GM12865 (cell line): ENCODE results near the gene CBFA2T3.

Experiments
- DNase-seq: peaks from one replicate; pipeline ENCODE4 v3.0.0; 2010; ENCODE audit warnings: low read depth
- H3K4me3 ChIP-seq: 2 replicates; pipeline ENCODE4 v1.5.1; 2011; ENCODE audit warnings: mild to moderate bottlenecking, low read depth, low read length, control low read depth
- TF ChIP-seq, protein P1 (sequence below): IDR thresholded peaks from 2 replicates; pipeline ENCODE4 v1.5.1; 2011; ENCODE audit warnings: low read length, control low read depth, low read depth, inconsistent platforms; ENCODE audit not compliant: insufficient read depth; ENCODE audit errors: missing control alignments

CBFA2T3 gene

DNA sequence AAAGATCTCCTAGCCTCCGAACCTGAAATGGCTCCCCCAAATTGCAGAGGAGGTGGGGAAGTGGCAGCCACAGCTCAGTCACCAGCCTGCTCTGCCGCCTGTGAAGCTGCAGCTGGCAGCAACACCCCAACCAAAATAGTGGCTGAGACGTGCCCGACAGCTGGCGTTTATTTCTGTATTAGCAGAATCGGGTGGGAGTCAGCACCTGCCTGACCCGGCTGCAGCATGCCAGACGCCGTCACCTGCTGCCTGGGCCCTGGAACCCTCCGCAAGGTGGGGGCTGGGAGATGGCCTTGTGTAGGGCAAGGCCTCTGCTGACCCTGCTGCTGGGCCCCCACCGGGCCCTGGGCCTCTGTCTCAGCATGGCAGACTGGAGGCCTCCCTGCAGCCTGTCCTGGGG, 93.1 kb downstream of the CBFA2T3 start:
- DNase-seq: no peak

DNA sequence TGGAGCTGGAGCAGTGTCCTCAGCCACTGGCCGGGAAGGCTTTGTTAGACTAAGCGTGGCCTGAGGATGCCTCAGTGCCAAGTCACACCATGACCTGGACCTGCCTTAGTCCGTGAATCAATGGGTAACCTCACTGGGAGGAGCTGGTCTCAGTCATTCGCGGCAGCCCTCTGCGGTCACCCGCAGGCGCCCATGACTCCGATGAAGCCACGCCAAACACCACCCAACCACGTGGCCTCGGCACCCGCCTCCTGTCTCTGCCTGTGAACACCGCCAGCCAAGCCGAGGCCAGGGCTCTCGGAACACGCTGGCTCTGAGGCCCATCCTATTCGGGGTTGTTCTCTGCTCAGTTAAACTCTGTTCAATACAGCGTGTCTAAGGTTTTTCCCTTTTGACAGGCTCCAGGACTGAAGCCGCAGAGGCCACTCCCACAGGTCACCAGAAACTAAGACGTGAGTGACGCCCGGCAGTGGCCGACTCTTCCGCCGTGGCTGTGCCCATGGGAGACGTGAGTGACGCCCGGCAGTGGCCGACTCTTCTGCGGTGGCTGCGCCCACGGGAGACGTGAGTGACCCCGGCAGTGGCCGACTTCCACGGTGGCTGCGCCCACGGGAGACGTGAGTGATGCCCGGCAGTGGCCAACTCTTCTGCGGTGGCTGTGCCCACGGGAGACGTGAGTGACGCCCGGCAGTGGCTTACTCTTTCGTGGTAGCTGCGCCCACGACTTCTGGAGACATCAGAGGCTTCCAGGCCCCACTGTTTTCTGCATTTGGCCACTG, 93.7 kb downstream of the CBFA2T3 start:
- no peak for DNase-seq
- TF ChIP-seq, protein P1, sequence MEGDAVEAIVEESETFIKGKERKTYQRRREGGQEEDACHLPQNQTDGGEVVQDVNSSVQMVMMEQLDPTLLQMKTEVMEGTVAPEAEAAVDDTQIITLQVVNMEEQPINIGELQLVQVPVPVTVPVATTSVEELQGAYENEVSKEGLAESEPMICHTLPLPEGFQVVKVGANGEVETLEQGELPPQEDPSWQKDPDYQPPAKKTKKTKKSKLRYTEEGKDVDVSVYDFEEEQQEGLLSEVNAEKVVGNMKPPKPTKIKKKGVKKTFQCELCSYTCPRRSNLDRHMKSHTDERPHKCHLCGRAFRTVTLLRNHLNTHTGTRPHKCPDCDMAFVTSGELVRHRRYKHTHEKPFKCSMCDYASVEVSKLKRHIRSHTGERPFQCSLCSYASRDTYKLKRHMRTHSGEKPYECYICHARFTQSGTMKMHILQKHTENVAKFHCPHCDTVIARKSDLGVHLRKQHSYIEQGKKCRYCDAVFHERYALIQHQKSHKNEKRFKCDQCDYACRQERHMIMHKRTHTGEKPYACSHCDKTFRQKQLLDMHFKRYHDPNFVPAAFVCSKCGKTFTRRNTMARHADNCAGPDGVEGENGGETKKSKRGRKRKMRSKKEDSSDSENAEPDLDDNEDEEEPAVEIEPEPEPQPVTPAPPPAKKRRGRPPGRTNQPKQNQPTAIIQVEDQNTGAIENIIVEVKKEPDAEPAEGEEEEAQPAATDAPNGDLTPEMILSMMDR: no peak
- H3K4me3 ChIP-seq: no peak overlapping the region

More for the DNA sequence above, 93.1 kb downstream of the CBFA2T3 start:
- TF ChIP-seq, protein P1: no peak
- no peak overlapping the region for H3K4me3 ChIP-seq

DNA sequence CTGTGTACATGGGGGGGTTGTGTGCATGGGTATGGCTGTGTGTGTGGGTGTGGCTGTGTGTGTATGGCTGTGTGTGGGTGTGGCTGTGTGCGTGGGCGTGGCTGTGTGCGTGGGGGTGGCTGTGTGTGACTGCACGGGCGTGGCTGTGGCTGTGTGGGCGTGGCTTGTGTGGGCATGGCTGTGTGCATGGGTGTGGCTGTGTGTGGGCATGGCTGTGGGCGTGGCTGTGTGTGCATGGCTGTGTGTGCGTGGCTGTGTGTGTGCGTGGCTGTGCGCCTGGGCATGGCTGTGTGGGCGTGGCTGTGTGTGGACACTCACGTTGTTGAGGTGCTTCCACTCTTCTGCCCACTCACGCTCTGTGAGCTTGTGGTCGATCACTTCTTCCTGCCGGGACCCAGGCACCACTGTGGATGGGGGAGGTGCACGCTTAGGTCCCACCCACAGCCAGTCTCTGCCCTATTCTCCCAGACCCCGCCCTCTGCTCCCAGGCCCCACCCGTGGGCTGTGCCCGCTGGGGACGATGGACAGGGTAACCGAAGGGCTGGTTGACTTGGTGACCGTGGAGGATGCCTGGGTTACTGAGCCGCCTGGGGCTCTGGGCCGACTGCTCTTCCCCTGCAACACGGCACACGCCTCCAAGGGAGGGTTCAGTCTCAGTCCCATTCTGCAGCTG, 94.5 kb downstream of the CBFA2T3 start:
- TF ChIP-seq, protein P1: no peak
- no peak overlapping the region for H3K4me3 ChIP-seq
- peak; percentile 49 for DNase-seq

DNA sequence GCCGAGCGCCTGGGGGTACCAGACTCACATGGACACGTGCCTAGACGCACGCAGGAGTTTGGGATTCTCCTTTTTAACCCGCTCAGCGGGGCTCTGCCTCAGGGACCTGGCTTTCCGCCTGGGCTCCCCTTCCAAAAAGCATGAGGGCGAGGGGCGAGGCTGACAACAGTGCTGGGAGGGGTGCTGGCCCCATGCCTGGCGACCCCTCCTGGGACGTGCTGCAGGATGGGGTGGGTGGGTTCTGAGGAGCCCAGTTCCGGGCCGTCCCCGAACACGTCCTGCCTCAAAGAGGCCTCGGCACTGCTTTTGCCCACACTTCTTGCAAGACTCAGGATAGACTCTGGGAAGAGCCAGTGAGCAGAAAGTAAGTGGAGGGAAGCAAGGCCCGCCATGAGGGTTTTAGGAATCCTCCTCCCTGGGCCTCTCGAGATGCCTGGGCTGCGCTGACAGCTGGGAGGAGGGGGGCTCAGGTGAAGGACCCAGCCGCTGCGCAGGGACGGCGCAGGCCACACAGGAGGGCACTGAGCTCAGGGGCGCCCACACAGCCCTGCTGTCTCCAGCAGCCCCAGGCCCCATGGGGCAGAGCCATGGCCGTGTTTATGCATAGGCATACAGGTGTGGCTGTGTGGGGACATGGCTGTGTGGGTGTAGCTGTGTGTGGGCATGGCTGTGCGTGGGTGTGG, 95.2 kb downstream of the CBFA2T3 start:
- TF ChIP-seq, protein P1: no peak
- no peak for DNase-seq
- H3K4me3 ChIP-seq: no peak overlapping the region

DNA sequence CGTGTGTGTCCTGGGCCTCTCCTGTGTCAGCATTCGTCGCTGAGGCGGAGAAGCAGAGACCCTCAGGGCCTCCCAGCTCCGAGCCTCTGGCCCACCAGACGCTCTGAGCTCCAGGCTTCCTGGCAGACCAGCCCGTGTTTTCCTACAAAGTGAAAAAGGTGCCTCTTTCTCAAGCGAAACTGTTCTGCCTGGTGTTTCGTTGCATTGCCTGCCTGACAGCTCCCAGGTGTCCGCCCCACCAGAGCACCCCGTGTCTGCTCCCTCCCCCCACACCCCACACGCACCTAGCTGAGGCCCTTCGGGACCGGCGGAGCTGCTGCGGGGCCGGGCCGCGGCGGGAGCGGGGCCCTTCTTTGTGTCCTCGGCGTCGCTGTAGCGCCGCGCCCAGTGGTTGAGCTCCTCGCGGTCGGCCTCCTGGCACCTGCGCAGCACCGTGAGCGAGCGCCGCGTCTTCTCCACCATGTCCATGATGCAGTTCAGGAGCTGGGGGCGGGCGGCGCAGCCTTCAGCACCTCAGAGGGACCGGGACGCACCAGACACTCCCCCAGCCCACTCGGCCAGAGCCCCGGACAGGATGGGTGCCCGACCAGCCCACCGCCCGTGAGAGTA, 95.9 kb downstream of the CBFA2T3 start:
- TF ChIP-seq, protein P1: no peak
- no peak overlapping the region for H3K4me3 ChIP-seq
- no peak for DNase-seq

DNA sequence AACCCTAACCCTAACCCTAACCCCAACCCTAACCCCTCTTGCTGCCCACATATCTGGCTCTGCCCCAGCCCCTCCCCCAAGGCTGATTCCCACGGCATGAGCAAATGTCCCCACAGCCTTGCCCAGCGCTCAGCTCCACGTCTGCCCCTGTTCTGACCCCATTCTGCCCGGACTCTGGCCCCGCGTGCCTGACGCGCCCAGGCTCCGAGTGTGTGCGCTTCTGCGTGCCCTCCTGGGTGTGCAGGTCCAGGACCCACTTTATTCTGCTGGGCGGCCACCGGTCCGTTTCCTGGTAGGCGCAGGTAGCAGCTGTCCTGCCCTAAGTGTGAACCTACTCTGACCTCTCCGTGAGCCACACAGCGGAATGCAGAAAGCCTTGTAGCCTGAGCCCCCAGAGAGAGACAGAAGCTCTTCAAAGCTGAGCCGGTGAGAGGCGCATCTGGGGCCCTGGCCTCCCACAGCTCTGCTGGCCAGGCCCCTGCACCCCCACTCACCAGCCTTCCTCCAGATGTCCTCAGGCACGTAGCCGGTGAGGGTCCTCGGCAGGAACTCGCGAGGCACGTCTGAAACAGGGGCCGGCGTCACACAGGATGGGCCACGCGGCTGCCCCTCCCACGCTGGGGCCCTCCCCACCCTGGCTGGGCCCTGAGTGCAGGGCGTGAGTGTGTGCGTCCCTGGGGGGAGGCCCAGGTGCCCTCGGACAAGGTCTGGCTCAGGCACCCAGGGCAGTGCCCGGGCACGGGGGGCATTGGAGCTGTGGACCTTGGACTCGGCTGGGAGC, 96.6 kb downstream of the CBFA2T3 start:
- TF ChIP-seq, protein P1: no peak
- DNase-seq: no peak
- no peak overlapping the region for H3K4me3 ChIP-seq
